Measurements from ENCODE around the gene ZCCHC14. TPM values are rescaled to one million over a fixed set of nuclear protein-coding genes. Genes with fewer than 3 reads are reported as not detected.

ZCCHC14 gene
- total and polyA plus RNA-seq, 10 of the 15 experiments (the other 5 are each of a cell fraction or from before 2014, with no cell fraction given): 0.02 to 0.26 (median 0.05) TPM; not detected in 3

DNA sequence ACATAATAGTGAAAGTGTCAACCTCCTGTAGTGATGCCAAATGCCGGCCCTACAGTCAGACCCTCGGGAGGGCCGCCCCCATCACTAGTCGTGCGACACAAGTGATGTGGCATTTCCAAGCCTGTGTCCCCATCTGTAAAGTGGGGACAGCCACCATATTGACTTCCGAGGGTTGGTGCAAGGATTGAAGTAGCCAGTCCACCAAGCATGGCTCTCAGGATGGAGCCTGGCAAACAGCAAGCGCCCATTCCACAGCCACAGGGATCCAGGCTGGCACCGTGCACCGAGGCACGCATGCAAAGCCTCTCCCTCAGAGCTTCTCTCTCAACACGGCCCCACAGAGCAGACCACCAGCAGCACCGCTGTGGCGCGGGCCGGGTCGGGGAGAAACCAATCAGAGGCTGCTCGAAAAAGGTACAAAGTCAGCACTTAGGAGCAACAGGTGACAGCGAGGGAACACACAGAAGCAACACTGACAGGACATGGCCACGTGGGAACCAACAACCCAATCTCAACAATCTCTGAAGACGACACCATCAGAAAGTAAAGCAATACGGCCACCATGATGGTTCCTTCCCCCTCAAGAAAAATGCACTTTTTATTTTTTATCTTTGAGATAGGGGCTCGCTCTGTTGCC is 20.6 kb downstream of the ZCCHC14 start (continued):
- TF ChIP-seq MYC (IDR thresholded peaks at IDR 0.05; ENCODE audit: insufficient read depth, insufficient read length, insufficient replicate concordance, low read length, severe bottlenecking) (no peak), MTA2 (IDR thresholded peaks at IDR 0.05; ENCODE audit: low read depth) (no peak)

DNA sequence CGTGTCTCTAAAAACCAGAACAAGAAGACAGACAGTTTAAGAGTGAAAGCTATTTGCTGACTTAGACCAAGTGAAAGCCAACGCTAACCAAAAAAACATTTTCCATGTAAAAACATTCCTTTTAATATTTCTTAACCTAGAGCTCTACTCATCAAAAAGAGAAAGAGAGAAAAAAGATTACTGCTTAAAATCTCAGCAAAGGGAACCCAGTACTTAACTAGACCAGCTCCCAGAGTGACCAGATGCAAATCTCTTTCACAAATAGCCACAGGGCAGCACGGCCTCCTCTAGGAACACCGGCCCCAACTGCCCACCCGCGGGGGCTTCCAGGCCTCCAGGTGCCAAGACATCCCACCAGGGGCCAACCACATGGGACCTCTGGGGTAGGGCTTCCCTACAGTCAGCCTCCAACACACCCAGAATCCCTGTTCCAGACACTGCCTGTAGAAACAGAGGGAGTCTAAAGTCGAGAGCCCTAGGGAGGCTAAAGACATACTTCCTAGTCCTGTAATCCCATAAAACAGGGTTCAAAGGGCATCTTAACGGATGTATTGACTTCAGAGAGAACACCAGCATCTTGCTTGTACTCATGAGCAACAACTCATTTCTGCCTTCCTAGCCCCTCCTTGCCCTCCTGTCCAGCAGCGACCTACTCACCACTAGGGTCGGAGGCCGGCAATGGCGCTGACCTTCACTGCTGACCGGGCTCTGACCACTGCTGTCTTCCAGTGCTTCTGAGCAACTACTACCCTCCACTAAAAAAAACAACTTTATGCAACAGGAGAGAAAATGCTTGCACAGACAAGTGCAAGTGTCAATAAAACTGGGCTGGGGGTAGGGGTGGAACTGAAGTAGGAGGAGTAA is 21.3 kb downstream of the ZCCHC14 start:
- intact Hi-C loops (cut with micrococcal nuclease; ENCODE audit: unreplicated experiment): no loop called here
- SMC1A ChIA-PET (ENCODE audit: uncharacterized antibody, unreplicated experiment): no interaction called here
- no TSS peak for BruUV-seq (replicated peaks)

More for the DNA sequence above, 21.3 kb downstream of the ZCCHC14 start:
- H2AFZ ChIP-seq (ENCODE audit: control insufficient read depth, low read depth, low read length): no peak overlapping the region
- H3K4me1 ChIP-seq (ENCODE audit: control insufficient read depth, insufficient read depth, low read length): no peaks in the 10 kb centered on the region
- peaks cover 0 to 4% of the 10 kb centered on the region in 2 experiments; a peak in 3 of 4 replicates for H3K27me3 ChIP-seq (replicated peaks in 1 of 2; ENCODE audit: control insufficient read depth in 2 of 2, insufficient read depth in 2 of 2, low read length in 1 of 2)
- RAD21 ChIA-PET (ENCODE audit: unreplicated experiment): no interaction called here
- 47% methylated on average over 13 of the region's 13 CpGs for WGBS (ENCODE audit: insufficient coverage, insufficient replicate concordance, low lambda C conversion rate, missing lambda C conversion rate)
- TF ChIP-seq, protein P1, sequence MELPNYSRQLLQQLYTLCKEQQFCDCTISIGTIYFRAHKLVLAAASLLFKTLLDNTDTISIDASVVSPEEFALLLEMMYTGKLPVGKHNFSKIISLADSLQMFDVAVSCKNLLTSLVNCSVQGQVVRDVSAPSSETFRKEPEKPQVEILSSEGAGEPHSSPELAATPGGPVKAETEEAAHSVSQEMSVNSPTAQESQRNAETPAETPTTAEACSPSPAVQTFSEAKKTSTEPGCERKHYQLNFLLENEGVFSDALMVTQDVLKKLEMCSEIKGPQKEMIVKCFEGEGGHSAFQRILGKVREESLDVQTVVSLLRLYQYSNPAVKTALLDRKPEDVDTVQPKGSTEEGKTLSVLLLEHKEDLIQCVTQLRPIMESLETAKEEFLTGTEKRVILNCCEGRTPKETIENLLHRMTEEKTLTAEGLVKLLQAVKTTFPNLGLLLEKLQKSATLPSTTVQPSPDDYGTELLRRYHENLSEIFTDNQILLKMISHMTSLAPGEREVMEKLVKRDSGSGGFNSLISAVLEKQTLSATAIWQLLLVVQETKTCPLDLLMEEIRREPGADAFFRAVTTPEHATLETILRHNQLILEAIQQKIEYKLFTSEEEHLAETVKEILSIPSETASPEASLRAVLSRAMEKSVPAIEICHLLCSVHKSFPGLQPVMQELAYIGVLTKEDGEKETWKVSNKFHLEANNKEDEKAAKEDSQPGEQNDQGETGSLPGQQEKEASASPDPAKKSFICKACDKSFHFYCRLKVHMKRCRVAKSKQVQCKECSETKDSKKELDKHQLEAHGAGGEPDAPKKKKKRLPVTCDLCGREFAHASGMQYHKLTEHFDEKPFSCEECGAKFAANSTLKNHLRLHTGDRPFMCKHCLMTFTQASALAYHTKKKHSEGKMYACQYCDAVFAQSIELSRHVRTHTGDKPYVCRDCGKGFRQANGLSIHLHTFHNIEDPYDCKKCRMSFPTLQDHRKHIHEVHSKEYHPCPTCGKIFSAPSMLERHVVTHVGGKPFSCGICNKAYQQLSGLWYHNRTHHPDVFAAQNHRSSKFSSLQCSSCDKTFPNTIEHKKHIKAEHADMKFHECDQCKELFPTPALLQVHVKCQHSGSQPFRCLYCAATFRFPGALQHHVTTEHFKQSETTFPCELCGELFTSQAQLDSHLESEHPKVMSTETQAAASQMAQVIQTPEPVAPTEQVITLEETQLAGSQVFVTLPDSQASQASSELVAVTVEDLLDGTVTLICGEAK (IDR thresholded peaks at IDR 0.05; ENCODE audit: borderline replicate concordance): no peak
- no peak for TF ChIP-seq KAT2A (conservative IDR thresholded peaks at IDR 0.05; ENCODE audit: control insufficient read depth, low read depth, low read length)
- no peak overlapping the region for H3K27ac ChIP-seq (ENCODE audit: control insufficient read depth, insufficient read depth)
- no peak overlapping the region for H3K4me3 ChIP-seq
- no peaks in the 10 kb centered on the region for H3K36me3 ChIP-seq (ENCODE audit: control insufficient read depth in 2 of 2, insufficient read depth in 2 of 2, low read length in 1 of 2)
- H3K79me2 ChIP-seq (ENCODE audit: control insufficient read depth, insufficient read depth, low read length): no peaks in the 10 kb centered on the region
- POLR2A ChIA-PET: no interaction called here
- no peaks in the 10 kb centered on the region for H3K9me3 ChIP-seq (replicated peaks; ENCODE audit: control insufficient read depth, insufficient read depth, low read length)
- ATAC-seq (no peak), DNase-seq (ENCODE audit: low read depth, low spot score) (no peak), FAIRE-seq (no peak)
- no peaks in the 10 kb centered on the region for H4K20me1 ChIP-seq (ENCODE audit: control insufficient read depth, insufficient read depth)
- no peak overlapping the region for H3K9ac ChIP-seq (ENCODE audit: control insufficient read depth, insufficient read depth, low read length)
- in situ Hi-C loops (cut with MboI): no loop called here
- no peak overlapping the region for H3K4me2 ChIP-seq (ENCODE audit: control insufficient read depth, insufficient read depth)
- CTCF ChIA-PET: no interaction called here
